Thoracic aorta (tissue), 2 donors: ENCODE measurements around the gene MACROH2A1. TPM values are rescaled to one million over a fixed set of nuclear protein-coding genes. Genes with fewer than 3 reads are reported as not detected.

ENCODE experiments used
- ATAC-seq: fragments of 150-250 bp; one replicate; pipeline ENCODE4 v1.8.0; 2017; ENCODE audit warnings: low read depth; ENCODE audit not compliant: insufficient number of reproducible peaks, low FRiP score
- DNase-seq: peaks from one replicate; pipeline ENCODE4 v3.0.0-alpha.2; 2020; ENCODE audit warnings: low spot score
- H3K27ac ChIP-seq, 2 donors: fragments of 200-600 bp; sonication (generic); 1 replicate in 1 of 2; 2 replicates in 1 of 2; pipeline ENCODE4 v1.5.1; 2016; ENCODE audit warnings: mild to moderate bottlenecking in 2 of 2, moderate library complexity in 2 of 2
- H3K27me3 ChIP-seq: fragments of 200-600 bp; sonication (generic); replicated peaks from 2 replicates; pipeline ENCODE4 v1.6.0; 2016; ENCODE audit warnings: mild to moderate bottlenecking; ENCODE audit not compliant: insufficient read depth
- H3K36me3 ChIP-seq: fragments of 200-600 bp; sonication (generic); one replicate; pipeline ENCODE4 v1.5.1; 2016
- H3K4me1 ChIP-seq, 2 donors: fragments of 200-600 bp; sonication (generic); 1 replicate in 1 of 2; 2 replicates in 1 of 2; pipeline versions ENCODE4 v1.5.1 to v1.6.0; 2016; ENCODE audit warnings: low read depth in 2 of 2, mild to moderate bottlenecking in 1 of 2; ENCODE audit not compliant: control insufficient read depth in 1 of 2
- H3K4me3 ChIP-seq: fragments of 200-600 bp; sonication (generic); 2 replicates; pipeline ENCODE4 v1.5.1; 2016; ENCODE audit warnings: mild to moderate bottlenecking
- H3K9me3 ChIP-seq: fragments of 200-600 bp; sonication (generic); 2 replicates; pipeline ENCODE4 v1.5.1; 2016
- CTCF ChIP-seq: fragments of 200-600 bp; sonication (generic); IDR thresholded peaks from one replicate; pipeline ENCODE4 v1.5.1; 2019; ENCODE audit warnings: antibody characterized with exemption
- total RNA-seq, 2 donors: library from RNA; depleted of rRNA; stranded (reverse); fragments of >200 nt; gene quantifications; one replicate each; pipeline versions ENCODE4 v1.1.0 to v1.2.3, GENCODE V29; 2016

The MACROH2A1 gene
- 100 to 1,000 TPM; 153 to 192 TPM for total RNA-seq

- Histone ChIP-seq H3K27ac (peak within 1 kb of the TSS; percentile 75 to 79), H3K9me3 (no peaks in the 10 kb centered on the region), H3K4me3 (peak within 1 kb of the TSS; percentile 79), H3K27me3 (no peaks in the 10 kb centered on the region), H3K4me1 (peaks cover 20 to 33% of the 10 kb centered on the region in 2 donors), H3K36me3 (no peaks in the 10 kb centered on the region)
- DNase-seq, result peak; percentile 66
- ATAC-seq, result peak; percentile 90
- TF ChIP-seq CTCF, result no peak
These were observed at the start of gene MACROH2A1 for GRCh38 chr5:135398855-135399793. Gene MACROH2A1 (minus strand): TSS chr5:135399231. CDS start chr5:135389093, 10,138 bp downstream.

- no peaks in the 10 kb centered on the region for H3K36me3 ChIP-seq
- H3K27ac ChIP-seq, result no peak overlapping the region
- ATAC-seq (no peak), DNase-seq (no peak)
- no peak overlapping the region for H3K4me3 ChIP-seq
- TF ChIP-seq CTCF, result no peak
- H3K27me3 ChIP-seq, result no peaks in the 10 kb centered on the region
- H3K9me3 ChIP-seq, result no peaks in the 10 kb centered on the region
- H3K4me1 ChIP-seq, result peaks cover 0 to 8% of the 10 kb centered on the region in 2 donors
These were observed 49.2 kb upstream of the MACROH2A1 start for GRCh38 chr5:135448071-135448739.

GRCh38 chr5:135447298-135447929 lies 48.4 kb upstream of the MACROH2A1 start, which contains the start of gene DCANP1:
Gene DCANP1 (minus strand): TSS chr5:135447348. CDS start chr5:135447108, 240 bp downstream.
- Histone ChIP-seq H3K9me3 (no peaks in the 10 kb centered on the region), H3K4me3 (no peak within 1 kb of the TSS), H3K27ac (no peak within 1 kb of the TSS), H3K36me3 (no peaks in the 10 kb centered on the region), H3K27me3 (no peaks in the 10 kb centered on the region), H3K4me1 (peaks cover 0 to 12% of the 10 kb centered on the region in 2 donors)
- no peak for TF ChIP-seq CTCF
- no peak for ATAC-seq
- no peak for DNase-seq

GRCh38 chr5:135446615-135447014 lies 47.6 kb upstream of the MACROH2A1 start:
- ATAC-seq (no peak), DNase-seq (no peak)

More at GRCh38 chr5:135446615-135447014, 47.6 kb upstream of the MACROH2A1 start:
- no peaks in the 10 kb centered on the region for H3K9me3 ChIP-seq
- H3K4me1 ChIP-seq, result peaks cover 0 to 12% of the 10 kb centered on the region in 2 donors
- H3K27me3 ChIP-seq, result no peaks in the 10 kb centered on the region
- H3K27ac ChIP-seq, result no peak overlapping the region
- no peak for TF ChIP-seq CTCF
- H3K36me3 ChIP-seq, result no peaks in the 10 kb centered on the region
- no peak overlapping the region for H3K4me3 ChIP-seq
